HCT116 (cell line): ENCODE data around the gene FGF22. TPM values are rescaled to one million over a fixed set of nuclear protein-coding genes. Genes with fewer than 3 reads are reported as not detected.

ENCODE experiments used
- ATAC-seq: fragments of 200-7000 bp; cut with Tn5 transposase; 2 replicates; pipeline ENCODE4 v1.9.1; 2020; ENCODE audit warnings: mild to moderate bottlenecking, moderate library complexity
- BruUV-seq: library from RNA; stranded (reverse); fragments of 400-500 nt; replicated peaks from 2 replicates; lab custom pipeline; 2021; lab: Mats Ljungman, UMichigan
- CTCF ChIA-PET: fragments of 300-600 bp; sonication (Branson Sonifier 250); formaldehyde crosslinking; loops from one replicate; lab custom pipeline; 2021; ENCODE audit warnings: antibody characterized with exemption; lab: Charles Lee
- POLR2A ChIA-PET: fragments of 300-600, 350-600 bp; sonication (Branson Sonifier 250); formaldehyde crosslinking; loops from one replicate; lab custom pipeline; 2021; ENCODE audit warnings: antibody characterized with exemption; lab: Charles Lee
- RAD21 ChIA-PET, 2 experiments: fragments of 300-600 bp; sonication (Branson Sonifier 250); formaldehyde crosslinking; loops; one replicate each; lab custom pipeline; 2023; ENCODE audit warnings: low total read pairs in 2 of 2; ENCODE audit not compliant: uncharacterized antibody in 2 of 2, unreplicated experiment in 2 of 2, low non-redundant PET in 1 of 2; lab: Charles Lee
- DNase-seq: peaks from one replicate; pipeline ENCODE4 v3.0.0-alpha.2; 2010; ENCODE audit warnings: low read depth, low spot score
- H2AFZ ChIP-seq: fragments of 200-600 bp; shearing (Covaris generic), sonication (generic); 2 replicates; pipeline ENCODE4 v1.6.1; 2017; ENCODE audit warnings: low read depth, mixed run types, mixed read lengths, antibody characterized with exemption, low read length; ENCODE audit not compliant: poor library complexity, severe bottlenecking
- H3K27ac ChIP-seq: 2 replicates; pipeline ENCODE4 v1.5.1; 2012; ENCODE audit warnings: low read depth, low read length
- H3K27me3 ChIP-seq: fragments of 200-600 bp; sonication (generic); 2 replicates; pipeline ENCODE4 v1.6.1; 2016; ENCODE audit warnings: mixed run types, low read length, mixed read lengths; ENCODE audit not compliant: insufficient read depth
- H3K36me3 ChIP-seq, 2 experiments: fragments of 200-500 bp in 1 of 2; fragments of 200-600 bp in 1 of 2; sonication (Bioruptor generic) in 1 of 2; sonication (generic) in 1 of 2; 2 replicates each; pipeline versions ENCODE4 v1.5.1 to v1.6.1; 2014 to 2016; ENCODE audit warnings: low read length in 2 of 2, inconsistent platforms in 1 of 2, mixed read lengths in 1 of 2, mixed run types in 1 of 2; ENCODE audit not compliant: insufficient read depth in 2 of 2, control insufficient read depth in 1 of 2
- H3K4me1 ChIP-seq, 2 experiments: fragments of 200-600 bp in 1 of 2; sonication (generic) in 1 of 2; 2 replicates each; pipeline versions ENCODE4 v1.5.1 to v1.6.1; 2012 to 2017; ENCODE audit warnings: low read length in 2 of 2, inconsistent platforms in 1 of 2, mild to moderate bottlenecking in 1 of 2, mixed read lengths in 1 of 2, mixed run types in 1 of 2, moderate library complexity in 1 of 2; ENCODE audit not compliant: insufficient read depth in 2 of 2, control insufficient read depth in 1 of 2
- H3K4me2 ChIP-seq: fragments of 200-600 bp; sonication (generic); 2 replicates; pipeline ENCODE4 v1.6.1; 2017; ENCODE audit warnings: mixed run types, low read length, mixed read lengths
- H3K4me3 ChIP-seq, 2 experiments: fragments of 200-600 bp in 1 of 2; sonication (generic) in 1 of 2; replicated peaks in 1 of 2; 2 replicates each; pipeline ENCODE4 v1.5.1; 2011 to 2016; ENCODE audit warnings: low read length in 2 of 2, control low read depth in 1 of 2, low read depth in 1 of 2, mild to moderate bottlenecking in 1 of 2, mixed read lengths in 1 of 2, mixed run types in 1 of 2
- H3K79me2 ChIP-seq: fragments of 200-600 bp; sonication (generic); 2 replicates; pipeline ENCODE4 v1.6.1; 2017; ENCODE audit warnings: mild to moderate bottlenecking, mixed run types, low read length, moderate library complexity, mixed read lengths; ENCODE audit not compliant: insufficient read depth
- H3K9ac ChIP-seq: fragments of 200-600 bp; sonication (generic); 2 replicates; pipeline ENCODE4 v1.6.1; 2016; ENCODE audit warnings: low read length, mixed read lengths
- H3K9me2 ChIP-seq: fragments of 200-600 bp; sonication (generic), shearing (Covaris generic); 2 replicates; pipeline ENCODE4 v1.6.1; 2017; ENCODE audit warnings: mixed run types, mild to moderate bottlenecking, moderate library complexity; ENCODE audit not compliant: insufficient read depth
- H3K9me3 ChIP-seq, 2 experiments: fragments of 200-500 bp in 1 of 2; fragments of 200-600 bp in 1 of 2; sonication (Bioruptor generic) in 1 of 2; sonication (generic) in 1 of 2; 2 replicates each; pipeline ENCODE4 v1.6.1; 2014 to 2017; ENCODE audit warnings: low read length in 2 of 2, mixed read lengths in 2 of 2, inconsistent platforms in 1 of 2, low read depth in 1 of 2, mild to moderate bottlenecking in 1 of 2, mixed run types in 1 of 2, moderate library complexity in 1 of 2; ENCODE audit not compliant: control insufficient read depth in 1 of 2, insufficient read depth in 1 of 2
- H4K20me1 ChIP-seq: fragments of 200-600 bp; sonication (generic), shearing (Covaris generic); 2 replicates; pipeline ENCODE4 v1.6.1; 2017; ENCODE audit warnings: mixed run types, mild to moderate bottlenecking, moderate library complexity; ENCODE audit not compliant: insufficient read depth
- CBX3 ChIP-seq: IDR thresholded peaks from 2 replicates; pipeline ENCODE4 v1.6.1; 2012; ENCODE audit warnings: low read depth
- EGR1 ChIP-seq: IDR thresholded peaks from 2 replicates; pipeline ENCODE4 v1.6.1; 2012; ENCODE audit warnings: low read depth
- EZH2 ChIP-seq: fragments of 200-600 bp; sonication (generic); IDR thresholded peaks from 2 replicates; pipeline ENCODE4 v1.6.1; 2017; ENCODE audit warnings: antibody characterized with exemption, mixed run types
- EZH2phosphoT487 ChIP-seq: fragments of 200-600 bp; IDR thresholded peaks from 2 replicates; pipeline ENCODE4 v1.6.1; 2018; ENCODE audit warnings: antibody characterized with exemption, borderline replicate concordance
- FOSL1 ChIP-seq: IDR thresholded peaks from 2 replicates; pipeline ENCODE4 v1.6.1; 2012; ENCODE audit warnings: low read depth
- POLR2A ChIP-seq: IDR thresholded peaks from 2 replicates; pipeline ENCODE4 v1.7.0; 2011; ENCODE audit warnings: borderline replicate concordance; ENCODE audit not compliant: insufficient read depth, insufficient read length; ENCODE audit errors: extremely low read depth
- RAD21 ChIP-seq: IDR thresholded peaks from 2 replicates; pipeline ENCODE4 v1.6.1; 2012; ENCODE audit warnings: low read depth, mild to moderate bottlenecking
- SIN3A ChIP-seq: IDR thresholded peaks from 2 replicates; pipeline ENCODE4 v1.6.1; 2012; ENCODE audit warnings: low read depth
- SRF ChIP-seq: IDR thresholded peaks from 2 replicates; pipeline ENCODE4 v1.6.1; 2012; ENCODE audit warnings: low read depth
- TCF7L2 ChIP-seq: IDR thresholded peaks from 2 replicates; pipeline ENCODE4 v1.7.0; 2011; ENCODE audit warnings: borderline replicate concordance, inconsistent platforms; ENCODE audit not compliant: insufficient read depth, insufficient read length; ENCODE audit errors: extremely low read depth
- YY1 ChIP-seq: IDR thresholded peaks from 2 replicates; pipeline ENCODE4 v1.6.1; 2011; ENCODE audit warnings: low read length, low read depth, moderate library complexity, mild to moderate bottlenecking; ENCODE audit not compliant: insufficient replicate concordance; ENCODE audit errors: extremely low read depth
- ZFX ChIP-seq: fragments of 450-650 bp; IDR thresholded peaks from 2 replicates; pipeline ENCODE4 v1.6.1; 2017
- ZNF274 ChIP-seq: fragments of 200-500 bp; sonication (Bioruptor generic); IDR thresholded peaks from 2 replicates; pipeline ENCODE4 v1.6.1; 2014; ENCODE audit warnings: mild to moderate bottlenecking, low read depth, low read length, inconsistent platforms
- intact Hi-C: fragments of 100-400 bp; cut with micrococcal nuclease; formaldehyde crosslinking; loops from 2 replicates; pipeline ENCODE4 v1.10.0; 2022
- total RNA-seq: library from RNA; stranded (reverse); gene quantifications from one replicate; pipeline ENCODE4 v1.2.1, GENCODE V29; 2021; ENCODE audit not compliant: unreplicated experiment
- TF ChIP-seq, protein P1 (sequence below): IDR thresholded peaks from 2 replicates; pipeline ENCODE4 v1.6.1; 2011; ENCODE audit warnings: mild to moderate bottlenecking, low read length, moderate library complexity; ENCODE audit not compliant: insufficient replicate concordance; ENCODE audit errors: extremely low read depth
- TF ChIP-seq, protein P2 (sequence below): IDR thresholded peaks from 2 replicates; pipeline ENCODE4 v1.6.1; 2012; ENCODE audit warnings: low read depth

The FGF22 gene
- total RNA-seq, 1 experiment from 2014 or later, result 1.5 TPM

DNA sequence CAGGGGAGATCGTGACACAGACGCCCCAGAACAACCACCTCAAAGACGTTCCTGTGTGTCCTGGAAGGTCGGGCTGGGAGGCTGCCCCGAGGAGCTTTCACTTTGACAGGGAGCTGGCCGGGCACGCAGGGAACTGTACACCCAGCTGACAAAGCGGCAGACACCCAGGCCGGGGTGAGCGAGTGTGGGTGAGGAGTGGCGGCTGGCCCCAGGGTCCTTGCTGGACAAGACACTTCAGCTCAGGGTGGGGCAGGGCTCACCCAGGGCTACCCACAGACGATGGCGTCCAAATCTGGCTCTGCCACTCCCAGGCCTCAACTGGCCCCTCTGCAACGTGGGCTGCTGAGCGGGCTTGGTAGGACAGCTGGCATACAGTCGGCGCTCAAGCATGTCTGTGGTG lies 2.0 kb downstream of the FGF22 start:
- ChIA-PET CTCF (no interaction called here), RAD21 (no interaction called here)
- no peak overlapping the region for H3K9ac ChIP-seq

More for the DNA sequence above, 2.0 kb downstream of the FGF22 start:
- H3K9me2 ChIP-seq, result no peaks in the 10 kb centered on the region
- H3K27me3 ChIP-seq, result no peaks in the 10 kb centered on the region
- no peaks in the 10 kb centered on the region for H3K9me3 ChIP-seq
- H3K4me1 ChIP-seq, result peaks cover 2 to 18% of the 10 kb centered on the region in 2 experiments; a peak in 3 of 4 replicates
- H3K4me2 ChIP-seq, result no peak overlapping the region
- H2AFZ ChIP-seq, result no peak overlapping the region
- ATAC-seq (no peak), DNase-seq (no peak)
- no TSS peak for BruUV-seq
- H3K27ac ChIP-seq, result no peak overlapping the region
- intact Hi-C loops, result no loop called here
- POLR2A ChIA-PET, result no interaction called here
- TF ChIP-seq CBX3, result no peak
- no peak for TF ChIP-seq TCF7L2
- TF ChIP-seq EGR1, result no peak
- TF ChIP-seq EZH2phosphoT487, result no peak
- TF ChIP-seq, protein P1, sequence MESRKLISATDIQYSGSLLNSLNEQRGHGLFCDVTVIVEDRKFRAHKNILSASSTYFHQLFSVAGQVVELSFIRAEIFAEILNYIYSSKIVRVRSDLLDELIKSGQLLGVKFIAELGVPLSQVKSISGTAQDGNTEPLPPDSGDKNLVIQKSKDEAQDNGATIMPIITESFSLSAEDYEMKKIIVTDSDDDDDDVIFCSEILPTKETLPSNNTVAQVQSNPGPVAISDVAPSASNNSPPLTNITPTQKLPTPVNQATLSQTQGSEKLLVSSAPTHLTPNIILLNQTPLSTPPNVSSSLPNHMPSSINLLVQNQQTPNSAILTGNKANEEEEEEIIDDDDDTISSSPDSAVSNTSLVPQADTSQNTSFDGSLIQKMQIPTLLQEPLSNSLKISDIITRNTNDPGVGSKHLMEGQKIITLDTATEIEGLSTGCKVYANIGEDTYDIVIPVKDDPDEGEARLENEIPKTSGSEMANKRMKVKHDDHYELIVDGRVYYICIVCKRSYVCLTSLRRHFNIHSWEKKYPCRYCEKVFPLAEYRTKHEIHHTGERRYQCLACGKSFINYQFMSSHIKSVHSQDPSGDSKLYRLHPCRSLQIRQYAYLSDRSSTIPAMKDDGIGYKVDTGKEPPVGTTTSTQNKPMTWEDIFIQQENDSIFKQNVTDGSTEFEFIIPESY, result no peak
- TF ChIP-seq, protein P2, sequence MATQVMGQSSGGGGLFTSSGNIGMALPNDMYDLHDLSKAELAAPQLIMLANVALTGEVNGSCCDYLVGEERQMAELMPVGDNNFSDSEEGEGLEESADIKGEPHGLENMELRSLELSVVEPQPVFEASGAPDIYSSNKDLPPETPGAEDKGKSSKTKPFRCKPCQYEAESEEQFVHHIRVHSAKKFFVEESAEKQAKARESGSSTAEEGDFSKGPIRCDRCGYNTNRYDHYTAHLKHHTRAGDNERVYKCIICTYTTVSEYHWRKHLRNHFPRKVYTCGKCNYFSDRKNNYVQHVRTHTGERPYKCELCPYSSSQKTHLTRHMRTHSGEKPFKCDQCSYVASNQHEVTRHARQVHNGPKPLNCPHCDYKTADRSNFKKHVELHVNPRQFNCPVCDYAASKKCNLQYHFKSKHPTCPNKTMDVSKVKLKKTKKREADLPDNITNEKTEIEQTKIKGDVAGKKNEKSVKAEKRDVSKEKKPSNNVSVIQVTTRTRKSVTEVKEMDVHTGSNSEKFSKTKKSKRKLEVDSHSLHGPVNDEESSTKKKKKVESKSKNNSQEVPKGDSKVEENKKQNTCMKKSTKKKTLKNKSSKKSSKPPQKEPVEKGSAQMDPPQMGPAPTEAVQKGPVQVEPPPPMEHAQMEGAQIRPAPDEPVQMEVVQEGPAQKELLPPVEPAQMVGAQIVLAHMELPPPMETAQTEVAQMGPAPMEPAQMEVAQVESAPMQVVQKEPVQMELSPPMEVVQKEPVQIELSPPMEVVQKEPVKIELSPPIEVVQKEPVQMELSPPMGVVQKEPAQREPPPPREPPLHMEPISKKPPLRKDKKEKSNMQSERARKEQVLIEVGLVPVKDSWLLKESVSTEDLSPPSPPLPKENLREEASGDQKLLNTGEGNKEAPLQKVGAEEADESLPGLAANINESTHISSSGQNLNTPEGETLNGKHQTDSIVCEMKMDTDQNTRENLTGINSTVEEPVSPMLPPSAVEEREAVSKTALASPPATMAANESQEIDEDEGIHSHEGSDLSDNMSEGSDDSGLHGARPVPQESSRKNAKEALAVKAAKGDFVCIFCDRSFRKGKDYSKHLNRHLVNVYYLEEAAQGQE, result no peak
- no peak for TF ChIP-seq YY1
- TF ChIP-seq ZFX, result no peak
- TF ChIP-seq ZNF274, result no peak
- no peak for TF ChIP-seq EZH2
- TF ChIP-seq SRF, result no peak
- no peak for TF ChIP-seq POLR2A
- no peak for TF ChIP-seq FOSL1
- no peak for TF ChIP-seq SIN3A
- TF ChIP-seq RAD21, result no peak
- no peaks in the 10 kb centered on the region for H4K20me1 ChIP-seq
- H3K79me2 ChIP-seq, result no peaks in the 10 kb centered on the region
- H3K36me3 ChIP-seq, result peaks cover 0 to 2% of the 10 kb centered on the region in 2 experiments; a peak in 1 of 4 replicates
- H3K4me3 ChIP-seq, result no peak overlapping the region
